Memory B cell (primary cell): Measurements from ENCODE around the gene TSHZ2.

Experiments
- ATAC-seq: fragments of 150-1000 bp; cut with Tn5 transposase; 2 replicates; pipeline ENCODE4 v1.10.0; 2021; ENCODE audit warnings: low read depth, mild to moderate bottlenecking, moderate library complexity
- DNase-seq, 2 donors: peaks; one replicate each; pipeline ENCODE4 v3.0.0; 2022; ENCODE audit warnings: low spot score in 2 of 2
- H3K27ac Mint-ChIP-seq: one replicate; pipeline ENCODE4 v1.8.0; 2022; ENCODE audit warnings: mild to moderate bottlenecking, moderate library complexity, mixed read lengths
- H3K27me3 Mint-ChIP-seq: one replicate; pipeline ENCODE4 v1.8.0; 2022; ENCODE audit warnings: mixed read lengths
- H3K36me3 Mint-ChIP-seq: one replicate; pipeline ENCODE4 v1.8.0; 2022; ENCODE audit warnings: mild to moderate bottlenecking, mixed read lengths
- H3K4me1 Mint-ChIP-seq: one replicate; pipeline ENCODE4 v1.8.0; 2022; ENCODE audit warnings: mixed read lengths
- H3K4me3 Mint-ChIP-seq: one replicate; pipeline ENCODE4 v1.8.0; 2022; ENCODE audit warnings: mild to moderate bottlenecking, moderate library complexity, mixed read lengths
- H3K9me3 Mint-ChIP-seq: one replicate; pipeline ENCODE4 v1.8.0; 2022; ENCODE audit warnings: mixed read lengths

Gene TSHZ2

DNA sequence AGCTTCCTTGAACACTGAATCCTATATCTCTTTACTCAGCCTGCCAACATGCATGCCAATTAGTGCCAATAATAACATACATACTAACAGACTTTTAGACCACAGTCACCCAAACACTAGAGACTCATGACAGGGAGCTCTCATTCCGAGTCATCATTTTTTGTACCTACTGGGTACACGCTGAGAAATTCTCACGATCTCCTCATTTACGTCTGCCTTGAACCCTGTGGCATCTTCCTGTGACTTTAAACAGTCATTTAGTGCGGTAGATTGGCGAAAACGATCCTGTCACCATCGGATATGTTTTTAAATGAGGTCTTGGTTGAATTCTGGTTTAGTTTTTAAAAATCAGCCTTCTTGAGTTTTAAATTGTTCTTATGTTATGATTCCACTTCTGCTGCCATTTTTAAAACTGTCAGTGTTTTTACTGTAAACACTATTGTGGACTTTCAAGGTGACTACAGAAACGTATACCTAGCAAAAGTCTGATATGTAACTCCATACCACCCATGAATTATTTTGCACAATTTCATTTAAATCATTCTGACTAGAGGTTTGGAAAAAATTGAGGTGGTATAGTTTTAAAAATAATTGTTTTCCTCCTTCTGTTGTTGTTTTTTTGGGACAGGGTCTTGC lies 275.4 kb downstream of the TSHZ2 start:
- peaks cover 2% of the 10 kb centered on the region for H3K36me3 Mint-ChIP-seq
- H3K4me3 Mint-ChIP-seq = no peak overlapping the region
- DNase-seq (no peak), ATAC-seq (no peak)
- no peak overlapping the region for H3K27ac Mint-ChIP-seq
- no peaks in the 10 kb centered on the region for H3K9me3 Mint-ChIP-seq
- peaks cover 13% of the 10 kb centered on the region for H3K27me3 Mint-ChIP-seq
- H3K4me1 Mint-ChIP-seq = no peaks in the 10 kb centered on the region

GRCh38 chr20:53250456-53250855 lies 278.3 kb downstream of the TSHZ2 start:
- no peak for ATAC-seq
- Mint-ChIP-seq H3K27ac (no peak overlapping the region), H3K9me3 (peaks cover 2% of the 10 kb centered on the region), H3K27me3 (peaks cover 8% of the 10 kb centered on the region), H3K4me1 (no peaks in the 10 kb centered on the region), H3K4me3 (no peak overlapping the region), H3K36me3 (peaks cover 6% of the 10 kb centered on the region)
- no peak for DNase-seq

DNA sequence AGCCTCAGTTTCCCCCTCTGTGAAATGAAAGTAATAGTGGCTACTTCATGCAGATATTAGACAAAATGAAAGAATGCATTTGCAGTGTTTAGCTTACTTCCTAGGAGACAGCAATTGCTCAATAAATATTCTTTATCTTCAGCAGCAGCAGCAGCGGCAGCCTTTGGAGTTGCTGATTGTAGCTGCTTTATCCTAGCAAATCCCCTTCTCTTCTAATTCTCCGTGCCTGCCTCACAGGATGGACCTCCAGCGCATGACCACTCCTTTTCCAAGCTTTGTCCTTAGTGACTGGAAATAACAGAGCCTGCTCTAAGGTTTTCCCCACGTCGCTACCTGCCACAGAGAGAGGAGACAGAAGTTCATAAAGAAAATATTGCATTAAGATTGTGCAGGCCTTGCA lies 279.8 kb downstream of the TSHZ2 start:
- H3K4me3 Mint-ChIP-seq = no peak overlapping the region
- H3K9me3 Mint-ChIP-seq = peaks cover 2% of the 10 kb centered on the region
- ATAC-seq = no peak
- H3K4me1 Mint-ChIP-seq = no peaks in the 10 kb centered on the region
- peaks cover 5% of the 10 kb centered on the region for H3K27me3 Mint-ChIP-seq
- no peak for DNase-seq
- H3K36me3 Mint-ChIP-seq = peaks cover 5% of the 10 kb centered on the region
- H3K27ac Mint-ChIP-seq = no peak overlapping the region

DNA sequence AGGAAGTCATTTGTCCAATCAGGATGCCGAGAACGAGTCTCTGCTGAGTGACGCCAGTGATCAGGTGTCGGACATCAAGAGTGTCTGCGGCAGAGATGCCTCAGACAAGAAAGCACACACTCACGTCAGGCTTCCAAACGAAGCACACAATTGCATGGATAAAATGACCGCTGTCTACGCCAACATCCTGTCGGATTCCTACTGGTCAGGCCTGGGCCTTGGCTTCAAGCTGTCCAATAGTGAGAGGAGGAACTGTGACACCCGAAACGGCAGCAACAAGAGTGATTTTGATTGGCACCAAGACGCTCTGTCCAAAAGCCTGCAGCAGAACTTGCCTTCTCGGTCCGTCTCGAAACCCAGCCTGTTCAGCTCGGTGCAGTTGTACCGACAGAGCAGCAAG lies 281.5 kb downstream of the TSHZ2 start:
- peaks cover 2% of the 10 kb centered on the region for H3K9me3 Mint-ChIP-seq
- ATAC-seq (no peak), DNase-seq (no peak)
- no peaks in the 10 kb centered on the region for H3K4me1 Mint-ChIP-seq
- peaks cover 5% of the 10 kb centered on the region for H3K27me3 Mint-ChIP-seq
- H3K27ac Mint-ChIP-seq = no peak overlapping the region
- no peak overlapping the region for H3K4me3 Mint-ChIP-seq
- peaks cover 5% of the 10 kb centered on the region for H3K36me3 Mint-ChIP-seq

DNA sequence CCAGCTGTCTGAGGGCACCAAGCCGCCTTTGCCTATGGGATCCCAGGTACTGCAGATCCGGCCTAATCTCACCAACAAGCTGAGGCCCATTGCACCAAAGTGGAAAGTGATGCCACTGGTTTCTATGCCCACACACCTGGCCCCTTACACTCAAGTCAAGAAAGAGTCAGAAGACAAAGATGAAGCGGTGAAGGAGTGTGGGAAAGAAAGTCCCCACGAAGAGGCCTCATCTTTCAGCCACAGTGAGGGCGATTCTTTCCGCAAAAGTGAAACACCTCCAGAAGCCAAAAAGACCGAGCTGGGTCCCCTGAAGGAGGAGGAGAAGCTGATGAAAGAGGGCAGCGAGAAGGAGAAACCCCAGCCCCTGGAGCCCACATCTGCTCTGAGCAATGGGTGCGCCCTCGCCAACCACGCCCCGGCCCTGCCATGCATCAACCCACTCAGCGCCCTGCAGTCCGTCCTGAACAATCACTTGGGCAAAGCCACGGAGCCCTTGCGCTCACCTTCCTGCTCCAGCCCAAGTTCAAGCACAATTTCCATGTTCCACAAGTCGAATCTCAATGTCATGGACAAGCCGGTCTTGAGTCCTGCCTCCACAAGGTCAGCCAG lies 283.0 kb downstream of the TSHZ2 start:
- no peak for ATAC-seq
- no peak overlapping the region for H3K27ac Mint-ChIP-seq
- no peaks in the 10 kb centered on the region for H3K4me1 Mint-ChIP-seq
- H3K27me3 Mint-ChIP-seq = peaks cover 1% of the 10 kb centered on the region
- peaks cover 2% of the 10 kb centered on the region for H3K9me3 Mint-ChIP-seq
- no peak overlapping the region for H3K4me3 Mint-ChIP-seq
- peaks cover 5% of the 10 kb centered on the region for H3K36me3 Mint-ChIP-seq
- DNase-seq = no peak

GRCh38 chr20:53258741-53259140 lies 286.6 kb downstream of the TSHZ2 start:
- Mint-ChIP-seq H3K9me3 (no peaks in the 10 kb centered on the region), H3K27me3 (no peaks in the 10 kb centered on the region), H3K4me3 (no peak overlapping the region), H3K27ac (no peak overlapping the region), H3K4me1 (no peaks in the 10 kb centered on the region), H3K36me3 (peaks cover 2% of the 10 kb centered on the region)
- ATAC-seq = no peak
- no peak for DNase-seq

DNA sequence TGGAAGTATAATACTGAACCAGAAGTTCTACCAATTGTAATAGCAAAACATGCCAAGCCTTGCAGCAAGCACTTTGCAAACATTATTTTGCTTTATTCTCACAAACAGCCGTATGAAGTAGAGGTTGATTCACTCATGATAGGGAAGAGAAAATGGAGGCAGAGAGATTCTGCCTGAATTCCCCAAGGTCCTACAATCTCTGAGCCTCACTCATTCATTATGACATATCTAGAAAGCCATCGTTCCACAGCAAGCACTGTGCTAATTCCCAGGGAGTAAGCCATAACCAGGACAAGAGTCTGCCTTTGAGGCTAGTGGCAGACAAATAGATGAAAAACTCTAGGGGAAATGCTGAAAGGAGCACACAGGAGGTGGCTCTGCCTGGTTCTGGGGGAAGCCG lies 288.0 kb downstream of the TSHZ2 start:
- H3K9me3 Mint-ChIP-seq = no peaks in the 10 kb centered on the region
- DNase-seq (no peak), ATAC-seq (no peak)
- no peaks in the 10 kb centered on the region for H3K4me1 Mint-ChIP-seq
- H3K36me3 Mint-ChIP-seq = no peaks in the 10 kb centered on the region
- no peak overlapping the region for H3K27ac Mint-ChIP-seq
- peaks cover 7% of the 10 kb centered on the region for H3K27me3 Mint-ChIP-seq
- H3K4me3 Mint-ChIP-seq = no peak overlapping the region

- DNase-seq (no peak), ATAC-seq (no peak)
- Mint-ChIP-seq H3K27ac (no peak overlapping the region), H3K4me3 (no peak overlapping the region), H3K27me3 (peaks cover 7% of the 10 kb centered on the region), H3K4me1 (no peaks in the 10 kb centered on the region), H3K36me3 (no peaks in the 10 kb centered on the region), H3K9me3 (no peaks in the 10 kb centered on the region)
Observed at GRCh38 chr20:53260591-53260990, 288.4 kb downstream of the TSHZ2 start.

- Mint-ChIP-seq H3K9me3 (no peaks in the 10 kb centered on the region), H3K4me1 (no peaks in the 10 kb centered on the region), H3K27me3 (peaks cover 7% of the 10 kb centered on the region), H3K4me3 (no peak overlapping the region), H3K27ac (no peak overlapping the region), H3K36me3 (no peaks in the 10 kb centered on the region)
- ATAC-seq (no peak), DNase-seq (no peak)
Observed at GRCh38 chr20:53262365-53262764, 290.2 kb downstream of the TSHZ2 start.

DNA sequence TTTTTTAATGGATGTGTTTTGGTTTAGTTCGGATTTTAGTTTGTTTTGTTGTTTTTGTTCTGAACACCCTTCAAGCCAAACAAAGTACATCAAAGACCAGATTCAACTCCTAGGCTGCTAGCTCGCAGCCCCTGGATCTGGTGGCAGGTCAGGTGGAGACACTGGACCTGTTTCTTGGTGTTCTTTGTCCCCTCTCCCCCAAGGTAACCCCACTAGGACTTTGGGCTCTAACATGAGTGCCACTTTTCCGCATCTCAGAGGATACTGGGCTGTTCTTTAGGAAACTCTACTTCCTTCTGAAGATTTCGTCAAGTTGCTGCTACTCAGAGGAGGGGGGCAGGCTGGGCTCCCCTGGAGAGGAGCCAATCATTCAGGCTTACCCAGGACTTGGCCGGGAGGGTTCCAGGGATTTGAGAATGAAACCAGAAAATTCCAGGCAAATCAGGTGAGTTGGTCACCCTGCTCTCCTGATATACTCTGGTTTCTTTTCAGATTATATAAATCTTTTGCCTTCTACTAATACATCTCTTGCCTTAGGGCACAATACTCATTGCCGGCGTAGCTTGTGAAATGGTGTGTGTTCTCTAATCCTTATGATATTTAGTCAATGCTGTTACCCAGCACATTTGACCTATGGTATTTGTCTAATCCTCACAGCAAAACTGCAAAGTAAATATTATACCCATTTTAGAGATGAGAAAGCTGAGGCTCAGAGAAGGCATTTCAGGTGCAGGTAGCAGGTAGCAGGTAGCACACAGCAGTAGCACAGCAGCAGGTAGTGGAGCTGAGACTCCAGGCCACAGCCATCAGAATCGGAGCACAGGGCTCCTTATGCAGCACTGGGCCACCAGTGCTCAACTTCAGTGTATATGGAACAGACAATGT lies 291.6 kb downstream of the TSHZ2 start:
- no peaks in the 10 kb centered on the region for H3K36me3 Mint-ChIP-seq
- ATAC-seq (no peak), DNase-seq (no peak)
- H3K27ac Mint-ChIP-seq = no peak overlapping the region
- H3K27me3 Mint-ChIP-seq = peaks cover 7% of the 10 kb centered on the region
- no peaks in the 10 kb centered on the region for H3K4me1 Mint-ChIP-seq
- no peaks in the 10 kb centered on the region for H3K9me3 Mint-ChIP-seq
- H3K4me3 Mint-ChIP-seq = no peak overlapping the region

- DNase-seq = no peak
- Mint-ChIP-seq H3K36me3 (no peaks in the 10 kb centered on the region), H3K27me3 (peaks cover 9% of the 10 kb centered on the region), H3K4me1 (no peaks in the 10 kb centered on the region), H3K9me3 (no peaks in the 10 kb centered on the region), H3K4me3 (no peak overlapping the region), H3K27ac (no peak overlapping the region)
- ATAC-seq = no peak
Observed at GRCh38 chr20:53264604-53265003, 292.4 kb downstream of the TSHZ2 start.

GRCh38 chr20:53265304-53265875 lies 293.2 kb downstream of the TSHZ2 start:
- Mint-ChIP-seq H3K36me3 (no peaks in the 10 kb centered on the region), H3K4me3 (no peak overlapping the region), H3K27ac (no peak overlapping the region), H3K27me3 (peaks cover 9% of the 10 kb centered on the region), H3K9me3 (no peaks in the 10 kb centered on the region), H3K4me1 (no peaks in the 10 kb centered on the region)
- no peak for DNase-seq
- ATAC-seq = no peak

DNA sequence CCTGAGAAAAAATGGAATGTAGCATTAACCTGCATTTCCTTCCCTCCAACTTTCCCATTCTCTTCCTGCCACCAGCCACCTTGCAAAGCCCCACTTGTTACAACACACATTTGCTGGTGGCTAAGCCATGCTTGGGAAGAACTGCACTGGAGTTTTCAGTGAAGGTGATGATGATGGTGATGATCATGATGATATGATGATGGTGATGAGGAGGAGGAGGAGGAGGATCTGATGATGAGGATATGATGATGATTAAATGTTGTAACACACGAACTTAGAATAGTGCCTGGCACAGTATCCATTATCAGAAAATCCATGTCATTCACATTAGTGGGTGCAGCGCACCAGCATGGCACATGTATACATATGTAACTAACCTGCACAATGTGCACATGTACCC lies 297.2 kb downstream of the TSHZ2 start:
- no peaks in the 10 kb centered on the region for H3K9me3 Mint-ChIP-seq
- no peaks in the 10 kb centered on the region for H3K4me1 Mint-ChIP-seq
- DNase-seq (no peak), ATAC-seq (no peak)
- H3K27me3 Mint-ChIP-seq = peaks cover 13% of the 10 kb centered on the region
- no peaks in the 10 kb centered on the region for H3K36me3 Mint-ChIP-seq
- no peak overlapping the region for H3K4me3 Mint-ChIP-seq
- H3K27ac Mint-ChIP-seq = no peak overlapping the region

DNA sequence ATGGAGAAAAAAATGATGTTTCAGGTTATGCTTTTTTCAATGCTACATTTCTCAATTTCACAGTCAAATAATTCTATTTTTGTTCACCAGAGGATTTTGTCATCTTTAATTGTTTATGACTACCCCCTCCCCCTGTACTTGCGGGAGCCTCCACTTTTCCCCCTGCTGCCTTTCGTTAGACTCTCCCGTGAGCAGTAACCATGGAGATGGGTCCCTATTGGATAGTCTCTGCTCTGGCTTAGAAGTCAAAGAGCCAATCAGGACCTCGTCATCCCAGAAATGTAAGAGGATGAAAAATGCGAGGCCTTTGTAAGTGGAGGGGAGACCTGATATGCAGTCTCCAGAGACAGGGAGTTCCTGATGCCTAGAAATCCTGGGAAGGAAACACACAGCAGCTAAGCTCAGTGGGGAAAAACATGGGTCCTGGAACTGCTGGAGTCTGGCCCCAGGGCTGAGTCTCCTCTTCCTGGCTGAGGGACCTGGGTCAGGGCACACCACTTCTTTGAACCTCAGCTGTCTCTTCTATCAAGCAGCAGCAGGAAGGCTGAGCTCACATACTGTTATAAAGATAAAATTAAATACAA lies 298.7 kb downstream of the TSHZ2 start:
- ATAC-seq (no peak), DNase-seq (no peak)
- Mint-ChIP-seq H3K4me1 (no peaks in the 10 kb centered on the region), H3K27me3 (peaks cover 6% of the 10 kb centered on the region), H3K36me3 (no peaks in the 10 kb centered on the region), H3K27ac (no peak overlapping the region), H3K4me3 (no peak overlapping the region), H3K9me3 (no peaks in the 10 kb centered on the region)
